SU-DHL-6 (cell line): Measurements from ENCODE around the gene MDC1.

ENCODE experiments used
- CTCF ChIP-seq: fragments of 200-600 bp; sonication (generic); IDR thresholded peaks from one replicate; pipeline ENCODE4 v1.5.1; 2017; ENCODE audit warnings: antibody characterized with exemption, mild to moderate bottlenecking, low read length, moderate library complexity; ENCODE audit not compliant: insufficient read depth, poor library complexity, severe bottlenecking
- EZH2phosphoT487 ChIP-seq: fragments of 200-600 bp; sonication (generic), shearing (Covaris generic); conservative IDR thresholded peaks from 2 replicates; pipeline ENCODE4 v1.6.1; 2018; ENCODE audit warnings: mild to moderate bottlenecking, antibody characterized with exemption, low read length, moderate library complexity, mixed read lengths

GRCh38 chr6:30720738-30721197 is 3.7 kb upstream of the MDC1 start:
- TF ChIP-seq EZH2phosphoT487 (no peak), CTCF (no peak)
